Prostate gland (tissue), 2 donors: Measurements from ENCODE around the gene MPPED2. TPM values are rescaled to one million over a fixed set of nuclear protein-coding genes. Genes with fewer than 3 reads are reported as not detected.

ENCODE experiments used
- DNase-seq: peaks from one replicate; pipeline ENCODE4 v3.0.0-alpha.2; 2019; ENCODE audit warnings: low spot score
- H3K27ac ChIP-seq, 2 donors: fragments of 200-600 bp; sonication (generic); 2 replicates each; pipeline ENCODE4 v1.5.1; 2017 to 2019
- H3K27me3 ChIP-seq: fragments of 200-600 bp; sonication (generic); replicated peaks from 2 replicates; pipeline ENCODE4 v1.5.1; 2019; ENCODE audit not compliant: insufficient read depth
- H3K36me3 ChIP-seq, 2 donors: fragments of 200-600 bp; sonication (generic); 1 replicate in 1 of 2; 2 replicates in 1 of 2; pipeline versions ENCODE4 v1.5.1 to v1.8.1; 2017 to 2019
- H3K4me1 ChIP-seq: fragments of 200-600 bp; sonication (generic); replicated peaks from 2 replicates; pipeline ENCODE4 v1.5.1; 2019
- H3K4me3 ChIP-seq, 2 donors: fragments of 200-600 bp; sonication (generic); 2 replicates each; pipeline ENCODE4 v1.5.1; 2017 to 2019
- H3K9me3 ChIP-seq: fragments of 200-600 bp; sonication (generic); 2 replicates; pipeline ENCODE4 v1.5.1; 2017
- POLR2A ChIP-seq: fragments of 450-650 bp; IDR thresholded peaks from one replicate; pipeline ENCODE4 v1.6.1; 2016; ENCODE audit warnings: antibody characterized with exemption, mild to moderate bottlenecking
- POLR2AphosphoS5 ChIP-seq: sonication (generic); formaldehyde crosslinking; IDR thresholded peaks from one replicate; pipeline ENCODE4 v1.6.1; 2017; ENCODE audit warnings: antibody characterized with exemption
- WGBS: methylation state at CpG from one replicate; pipeline ENCODE4 v1.1.5; 2018; 5-methylcytosine and 5-hydroxymethylcytosine counted together
- intact Hi-C: fragments of 100-400 bp; cut with DNase I; formaldehyde crosslinking; loops from one replicate; pipeline ENCODE4 v1.14.2; 2022
- total RNA-seq, 2 donors: library from RNA; depleted of rRNA; stranded (reverse); fragments of >200 nt; gene quantifications; one replicate each; pipeline ENCODE4 v1.1.0, GENCODE V29; 2016
- TF ChIP-seq, protein P1 (sequence below), 4 experiments: fragments of 200-600 bp in 2 of 4; fragments of 450-650 bp in 2 of 4; sonication (generic) in 2 of 4; IDR thresholded peaks; 1 replicate in 3 of 4; 2 replicates in 1 of 4; pipeline ENCODE4 v1.5.1; 2016 to 2019; ENCODE audit warnings: antibody characterized with exemption in 4 of 4, mild to moderate bottlenecking in 2 of 4, moderate library complexity in 2 of 4

Gene MPPED2
- total RNA-seq, 2 donors from 2014 or later: 28.4 to 34.9 TPM

DNA sequence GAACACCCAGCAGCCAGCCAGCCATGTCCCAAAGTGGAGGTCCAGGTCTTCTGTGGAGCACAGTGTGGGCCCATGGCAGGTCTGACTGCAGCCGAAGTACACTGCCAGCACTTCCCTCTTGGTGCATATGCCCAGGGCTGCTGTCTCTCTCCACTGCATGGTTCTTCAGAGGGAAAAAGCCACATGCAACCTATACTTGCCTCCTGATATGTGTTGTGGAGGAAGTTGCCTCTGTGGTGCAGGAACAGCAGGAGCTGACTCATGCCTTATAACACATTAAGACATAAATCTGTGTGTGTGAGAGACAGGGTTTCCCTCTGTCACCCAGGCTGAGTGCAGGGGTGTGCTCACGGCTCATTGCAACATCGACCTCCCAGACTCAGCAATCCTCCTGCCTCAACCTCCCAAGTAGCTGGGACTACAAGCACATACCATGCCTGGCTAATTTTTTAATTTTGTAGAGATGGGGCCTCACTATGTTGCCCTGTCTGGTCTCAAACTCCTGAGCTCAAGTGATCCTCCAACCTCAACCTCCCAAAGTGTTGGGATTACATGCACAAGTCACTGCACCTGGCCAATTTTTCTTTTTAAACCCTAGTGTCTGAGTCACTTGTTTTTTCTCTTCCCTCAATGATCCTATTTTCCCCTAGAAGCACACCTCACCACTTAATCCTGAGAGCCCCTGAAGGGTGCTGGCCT, 98.8 kb downstream of the MPPED2 start:
- H3K4me3 ChIP-seq: no peak overlapping the region
- peaks cover 13% of the 10 kb centered on the region for H3K4me1 ChIP-seq
- intact Hi-C loops: loop anchor here (10.0 kb wide), 1 partner anchor 97 kb away; the partner anchor contains the start of gene MPPED2
- no peak for DNase-seq
- H3K27me3 ChIP-seq: no peaks in the 10 kb centered on the region
- no peaks in the 10 kb centered on the region for H3K9me3 ChIP-seq
- peak overlapping the region; percentile 70 to 83 for H3K27ac ChIP-seq
- no peaks in the 10 kb centered on the region for H3K36me3 ChIP-seq
- 77% methylated on average over 3 of the region's 3 CpGs for WGBS
- TF ChIP-seq POLR2AphosphoS5: no peak
- TF ChIP-seq POLR2A: no peak
- TF ChIP-seq, protein P1, sequence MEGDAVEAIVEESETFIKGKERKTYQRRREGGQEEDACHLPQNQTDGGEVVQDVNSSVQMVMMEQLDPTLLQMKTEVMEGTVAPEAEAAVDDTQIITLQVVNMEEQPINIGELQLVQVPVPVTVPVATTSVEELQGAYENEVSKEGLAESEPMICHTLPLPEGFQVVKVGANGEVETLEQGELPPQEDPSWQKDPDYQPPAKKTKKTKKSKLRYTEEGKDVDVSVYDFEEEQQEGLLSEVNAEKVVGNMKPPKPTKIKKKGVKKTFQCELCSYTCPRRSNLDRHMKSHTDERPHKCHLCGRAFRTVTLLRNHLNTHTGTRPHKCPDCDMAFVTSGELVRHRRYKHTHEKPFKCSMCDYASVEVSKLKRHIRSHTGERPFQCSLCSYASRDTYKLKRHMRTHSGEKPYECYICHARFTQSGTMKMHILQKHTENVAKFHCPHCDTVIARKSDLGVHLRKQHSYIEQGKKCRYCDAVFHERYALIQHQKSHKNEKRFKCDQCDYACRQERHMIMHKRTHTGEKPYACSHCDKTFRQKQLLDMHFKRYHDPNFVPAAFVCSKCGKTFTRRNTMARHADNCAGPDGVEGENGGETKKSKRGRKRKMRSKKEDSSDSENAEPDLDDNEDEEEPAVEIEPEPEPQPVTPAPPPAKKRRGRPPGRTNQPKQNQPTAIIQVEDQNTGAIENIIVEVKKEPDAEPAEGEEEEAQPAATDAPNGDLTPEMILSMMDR (IDR thresholded peaks at IDR 0.05): no peak

DNA sequence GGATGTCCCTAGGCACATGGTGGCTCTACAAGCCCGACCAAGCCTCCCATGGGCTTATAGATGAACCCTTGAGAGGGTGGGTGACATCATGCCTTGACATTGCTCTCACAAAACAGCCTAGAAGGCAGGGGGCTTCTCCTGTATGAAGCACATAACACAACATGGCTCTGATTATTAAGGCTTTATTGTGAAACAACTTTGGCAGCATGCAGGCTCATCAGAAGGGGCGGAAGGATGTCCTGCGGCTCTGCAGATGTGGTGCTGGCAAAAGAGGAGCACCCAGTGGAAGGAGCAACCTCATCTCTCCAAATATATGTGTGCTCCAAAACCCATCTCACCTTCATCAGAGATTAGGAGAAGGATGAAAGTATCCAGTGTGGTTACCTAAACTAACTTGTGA, 100.4 kb downstream of the MPPED2 start:
- intact Hi-C loops: loop anchor here (10.0 kb wide), 1 partner anchor 99 kb away; the partner anchor contains the start of gene MPPED2
- no peak overlapping the region for H3K27ac ChIP-seq
- no peak for TF ChIP-seq POLR2A
- TF ChIP-seq, protein P1 (IDR thresholded peaks at IDR 0.05): no peak
- TF ChIP-seq POLR2AphosphoS5: no peak
- H3K4me1 ChIP-seq: peaks cover 21% of the 10 kb centered on the region
- no peaks in the 10 kb centered on the region for H3K36me3 ChIP-seq
- no peak for DNase-seq
- H3K27me3 ChIP-seq: no peaks in the 10 kb centered on the region
- no peaks in the 10 kb centered on the region for H3K9me3 ChIP-seq
- 90% methylated on average over 3 of the region's 3 CpGs for WGBS
- H3K4me3 ChIP-seq: no peak overlapping the region

DNA sequence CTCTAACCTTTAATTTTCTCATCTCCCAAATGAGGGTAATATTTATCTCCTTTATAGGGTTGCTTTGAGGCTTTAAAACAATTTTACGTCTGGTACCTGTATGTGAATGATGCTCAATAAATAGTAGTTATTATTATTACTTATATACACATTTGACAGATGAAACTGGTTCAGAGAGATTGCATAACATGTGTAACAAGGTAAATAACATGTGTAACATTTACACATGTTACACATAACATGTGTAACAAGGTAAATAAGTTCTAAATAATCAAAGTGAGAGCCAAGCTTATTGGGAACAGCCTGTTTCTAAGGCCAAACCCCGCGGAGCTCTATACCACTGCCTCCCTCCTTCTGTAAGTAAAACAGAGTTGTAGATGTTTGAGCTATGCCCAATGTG, 100.9 kb downstream of the MPPED2 start:
- TF ChIP-seq, protein P1 (IDR thresholded peaks at IDR 0.05): no peak
- no peak for TF ChIP-seq POLR2AphosphoS5
- no peak for TF ChIP-seq POLR2A
- Histone ChIP-seq H3K4me3 (no peak overlapping the region), H3K27me3 (no peaks in the 10 kb centered on the region), H3K27ac (no peak overlapping the region), H3K4me1 (peaks cover 21% of the 10 kb centered on the region), H3K36me3 (no peaks in the 10 kb centered on the region), H3K9me3 (no peaks in the 10 kb centered on the region)
- intact Hi-C loops: loop anchor here (10.0 kb wide), 1 partner anchor 100 kb away; the partner anchor contains the start of gene MPPED2
- 90% methylated on average over 3 of the region's 3 CpGs for whole genome bisulfite sequencing
- no peak for DNase-seq

DNA sequence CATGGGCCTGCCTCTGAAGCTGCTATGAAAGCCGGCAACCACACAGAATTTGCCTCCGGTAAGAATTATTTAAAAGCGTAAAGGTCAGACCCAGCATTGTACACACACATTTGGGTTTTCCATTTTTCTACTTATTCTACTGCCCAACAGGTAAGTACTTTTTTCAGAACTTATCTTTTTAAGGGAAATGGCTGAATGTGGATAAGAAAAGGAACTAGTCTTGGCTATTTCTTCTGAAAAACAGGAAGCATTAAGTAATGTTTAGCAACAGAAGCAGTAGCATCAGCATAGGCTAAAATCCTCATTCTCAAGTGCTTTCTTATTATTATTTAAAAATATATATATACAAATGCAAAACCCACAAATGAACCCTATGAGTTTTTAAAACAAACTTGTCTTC, 103.1 kb downstream of the MPPED2 start:
- Histone ChIP-seq H3K36me3 (no peaks in the 10 kb centered on the region), H3K4me3 (no peak overlapping the region), H3K27me3 (no peaks in the 10 kb centered on the region), H3K9me3 (no peaks in the 10 kb centered on the region), H3K27ac (no peak overlapping the region), H3K4me1 (peaks cover 13% of the 10 kb centered on the region)
- intact Hi-C loops: loop anchor here (10.0 kb wide), 1 partner anchor 102 kb away; the partner anchor contains the start of gene MPPED2
- TF ChIP-seq POLR2AphosphoS5 (no peak), POLR2A (no peak)
- TF ChIP-seq, protein P1 (IDR thresholded peaks at IDR 0.05): no peak
- 48% methylated on average over 3 of the region's 3 CpGs for WGBS
- no peak for DNase-seq

DNA sequence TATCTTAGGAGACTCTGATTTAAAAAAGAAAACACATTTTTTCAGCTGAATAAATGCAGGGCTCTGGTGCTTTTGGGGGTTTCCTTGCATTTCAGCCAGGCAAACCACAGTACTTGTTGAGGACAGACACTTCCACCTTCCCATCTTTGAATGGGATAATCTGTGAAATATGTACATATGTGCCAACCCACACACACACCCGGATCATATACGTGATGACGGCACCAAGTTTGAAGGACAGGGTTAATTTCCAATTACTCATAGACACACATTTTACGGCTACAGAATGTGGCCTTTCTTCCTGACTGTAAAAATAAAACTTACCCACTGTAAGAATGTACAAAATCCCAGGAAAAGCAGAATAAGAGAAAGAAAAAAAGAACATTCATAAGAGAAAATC, 104.4 kb downstream of the MPPED2 start:
- Histone ChIP-seq H3K27me3 (no peaks in the 10 kb centered on the region), H3K4me1 (peaks cover 8% of the 10 kb centered on the region), H3K36me3 (no peaks in the 10 kb centered on the region), H3K27ac (peak overlapping the region; percentile 19 to 28), H3K4me3 (no peak overlapping the region), H3K9me3 (no peaks in the 10 kb centered on the region)
- DNase-seq: no peak
- WGBS: 59% methylated on average over 4 of the region's 4 CpGs
- TF ChIP-seq, protein P1 (IDR thresholded peaks at IDR 0.05): no peak
- TF ChIP-seq POLR2A (no peak), POLR2AphosphoS5 (no peak)
- intact Hi-C loops: loop anchor here (10.0 kb wide), 1 partner anchor 103 kb away; the partner anchor contains the start of gene MPPED2
